Measurements from ENCODE around the gene FTO. TPM values are rescaled to one million over a fixed set of nuclear protein-coding genes. Genes with fewer than 3 reads are reported as not detected.
A peak's percentile ranks its signal among the peaks of the same experiment; 100 is the strongest.

The FTO gene
- total and polyA plus RNA-seq, 2 of the 13 experiments (the other 11 are each of a cell fraction or from before 2014, with no cell fraction given), result 41.6 to 55.8 TPM

DNA sequence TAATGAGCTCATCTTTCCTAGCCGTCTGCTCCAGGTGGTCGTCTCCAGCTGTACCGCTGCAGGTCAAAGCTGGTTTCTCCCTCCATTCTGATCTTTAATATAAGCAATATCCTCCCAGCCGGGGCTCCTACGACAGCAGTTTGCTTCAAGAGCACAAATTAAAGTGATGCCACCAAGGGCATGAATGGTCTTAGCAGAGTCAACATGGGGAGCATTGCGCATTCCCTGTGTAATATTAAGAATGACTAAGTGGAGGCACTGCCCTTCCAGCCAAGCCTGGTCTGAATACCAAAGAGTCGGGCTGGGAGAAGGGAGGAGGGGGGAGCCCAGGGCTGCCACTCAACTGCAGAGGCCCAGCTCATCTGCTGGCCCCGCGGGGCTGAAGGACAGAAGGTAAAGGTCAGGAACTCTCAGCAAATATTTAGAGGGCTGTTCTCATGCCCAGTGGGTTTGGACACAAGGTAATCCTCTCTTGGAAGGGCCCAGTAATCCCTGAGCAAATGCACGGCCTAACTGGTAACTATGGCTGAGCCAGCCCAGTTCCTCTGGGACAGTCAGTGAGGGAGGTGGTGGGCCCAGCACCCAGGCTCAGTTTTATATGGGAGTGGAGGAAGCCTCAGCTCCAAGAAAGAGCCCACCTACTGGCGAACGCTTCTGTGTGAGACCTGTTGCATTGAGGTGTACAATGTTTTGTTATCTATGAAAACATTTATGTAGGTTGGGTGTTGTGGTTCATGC is 461.4 kb downstream of the FTO start (continued):
- TF ChIP-seq CSRNP2 (CRISPR knock-in tag; conservative IDR thresholded peaks at IDR 0.05; ENCODE audit: low read depth) (no peak), SIX4 (CRISPR knock-in tag; IDR thresholded peaks at IDR 0.05) (peak; percentile 67), ZNF3 (CRISPR knock-in tag; IDR thresholded peaks at IDR 0.05) (0 out of 2 replicates have a peak, but pooled peaks have one; percentile 16), ZSCAN25 (CRISPR knock-in tag; IDR thresholded peaks at IDR 0.05) (peak; percentile 78), ZNF616 (CRISPR knock-in tag; IDR thresholded peaks at IDR 0.05; ENCODE audit: low read depth) (no peak; the same call in 1 of the 2 replicates), ZNF143 (CRISPR knock-in tag; IDR thresholded peaks at IDR 0.05) (peak; percentile 48; the same call in 1 of the 2 replicates), BORCS8-MEF2B (CRISPR knock-in tag; IDR thresholded peaks at IDR 0.05) (peak; percentile 24), ZNF547 (CRISPR knock-in tag; IDR thresholded peaks at IDR 0.05) (0 out of 2 replicates have a peak, but pooled peaks have one; percentile 46), ZNF770 (CRISPR knock-in tag; IDR thresholded peaks at IDR 0.05) (peak; percentile 82), HOXD1 (CRISPR knock-in tag; IDR thresholded peaks at IDR 0.05) (peak; percentile 90; the same call in 1 of the 2 replicates), HINFP (CRISPR knock-in tag; IDR thresholded peaks at IDR 0.05; ENCODE audit: low read depth) (0 out of 2 replicates have a peak, but pooled peaks have one; percentile 66), ETV5 (CRISPR knock-in tag; IDR thresholded peaks at IDR 0.05; ENCODE audit: borderline replicate concordance) (peak; percentile 85), MTF2 (CRISPR knock-in tag; IDR thresholded peaks at IDR 0.05; ENCODE audit: borderline replicate concordance) (no peak), BRCA1 (CRISPR knock-in tag; IDR thresholded peaks at IDR 0.05) (no peak), HMGXB4 (CRISPR knock-in tag; IDR thresholded peaks at IDR 0.05; ENCODE audit: borderline replicate concordance in 1 of 2, low read depth in 1 of 2) (peak; percentile 71 to 82; a peak in 2 of 4 replicates), RAD51 (IDR thresholded peaks at IDR 0.05; ENCODE audit: borderline replicate concordance) (no peak), TBP (CRISPR knock-in tag; IDR thresholded peaks at IDR 0.05) (no peak), ZNF343 (CRISPR knock-in tag; IDR thresholded peaks at IDR 0.05) (no peak; the same call in 1 of the 2 replicates), ZNF614 (CRISPR knock-in tag; IDR thresholded peaks at IDR 0.05; ENCODE audit: borderline replicate concordance) (peak; percentile 88; the same call in 1 of the 2 replicates)
- TF ChIP-seq, protein P1, sequence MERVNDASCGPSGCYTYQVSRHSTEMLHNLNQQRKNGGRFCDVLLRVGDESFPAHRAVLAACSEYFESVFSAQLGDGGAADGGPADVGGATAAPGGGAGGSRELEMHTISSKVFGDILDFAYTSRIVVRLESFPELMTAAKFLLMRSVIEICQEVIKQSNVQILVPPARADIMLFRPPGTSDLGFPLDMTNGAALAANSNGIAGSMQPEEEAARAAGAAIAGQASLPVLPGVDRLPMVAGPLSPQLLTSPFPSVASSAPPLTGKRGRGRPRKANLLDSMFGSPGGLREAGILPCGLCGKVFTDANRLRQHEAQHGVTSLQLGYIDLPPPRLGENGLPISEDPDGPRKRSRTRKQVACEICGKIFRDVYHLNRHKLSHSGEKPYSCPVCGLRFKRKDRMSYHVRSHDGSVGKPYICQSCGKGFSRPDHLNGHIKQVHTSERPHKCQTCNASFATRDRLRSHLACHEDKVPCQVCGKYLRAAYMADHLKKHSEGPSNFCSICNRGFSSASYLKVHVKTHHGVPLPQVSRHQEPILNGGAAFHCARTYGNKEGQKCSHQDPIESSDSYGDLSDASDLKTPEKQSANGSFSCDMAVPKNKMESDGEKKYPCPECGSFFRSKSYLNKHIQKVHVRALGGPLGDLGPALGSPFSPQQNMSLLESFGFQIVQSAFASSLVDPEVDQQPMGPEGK (CRISPR knock-in tag; IDR thresholded peaks at IDR 0.05), result peak; percentile 97
